Measurements from ENCODE around the gene HIPK2.

The HIPK2 gene

GRCh38 chr7:139645572-139646523, 131.9 kb downstream of the HIPK2 start:
- DNase-seq, result peak; percentile 78

GRCh38 chr7:139643951-139644585, 133.7 kb downstream of the HIPK2 start:
- no peak for DNase-seq

GRCh38 chr7:139642283-139642682, 135.5 kb downstream of the HIPK2 start:
- DNase-seq, result no peak

- no peak for DNase-seq
These were observed 136.3 kb downstream of the HIPK2 start for GRCh38 chr7:139641337-139641992.

DNA sequence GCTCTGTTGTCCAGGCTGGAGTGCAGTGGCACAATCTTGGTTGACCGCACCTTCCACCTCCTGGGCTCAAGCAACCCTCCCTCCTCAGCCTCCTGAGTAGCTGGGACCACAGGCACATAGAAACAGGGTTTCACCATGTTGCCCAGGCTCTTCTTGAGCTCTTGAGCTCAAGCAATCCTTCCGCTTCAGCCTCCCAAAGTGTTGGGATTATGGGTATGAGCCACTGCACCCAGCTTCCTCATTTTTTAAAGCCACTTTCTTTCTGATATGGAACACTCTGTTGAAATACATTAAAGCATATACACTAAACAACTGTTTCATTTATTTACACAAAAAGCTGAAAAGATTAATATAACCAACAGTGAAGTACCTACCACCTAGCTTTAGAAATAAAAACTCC, 137.1 kb downstream of the HIPK2 start:
- DNase-seq, result no peak

DNA sequence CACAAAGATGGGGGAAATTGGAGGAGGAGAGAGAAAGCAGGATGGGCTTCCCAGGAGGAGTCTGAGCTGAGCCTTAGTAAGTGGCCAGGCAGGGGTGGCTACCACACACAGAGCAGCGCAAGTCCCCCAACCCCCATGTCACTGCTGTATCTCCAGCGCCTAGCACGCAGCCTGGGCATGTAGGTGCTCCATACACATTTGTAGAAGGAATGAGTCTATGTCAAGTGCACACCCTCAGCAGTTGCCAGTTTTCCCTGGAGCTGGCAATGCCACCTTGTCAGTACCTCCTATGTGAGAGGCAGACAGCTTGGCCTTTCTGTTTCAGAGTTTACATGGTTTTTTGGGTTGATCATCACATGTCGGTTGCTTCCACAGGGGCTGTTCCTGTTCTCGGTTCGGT, 138.2 kb downstream of the HIPK2 start:
- no peak for DNase-seq

DNA sequence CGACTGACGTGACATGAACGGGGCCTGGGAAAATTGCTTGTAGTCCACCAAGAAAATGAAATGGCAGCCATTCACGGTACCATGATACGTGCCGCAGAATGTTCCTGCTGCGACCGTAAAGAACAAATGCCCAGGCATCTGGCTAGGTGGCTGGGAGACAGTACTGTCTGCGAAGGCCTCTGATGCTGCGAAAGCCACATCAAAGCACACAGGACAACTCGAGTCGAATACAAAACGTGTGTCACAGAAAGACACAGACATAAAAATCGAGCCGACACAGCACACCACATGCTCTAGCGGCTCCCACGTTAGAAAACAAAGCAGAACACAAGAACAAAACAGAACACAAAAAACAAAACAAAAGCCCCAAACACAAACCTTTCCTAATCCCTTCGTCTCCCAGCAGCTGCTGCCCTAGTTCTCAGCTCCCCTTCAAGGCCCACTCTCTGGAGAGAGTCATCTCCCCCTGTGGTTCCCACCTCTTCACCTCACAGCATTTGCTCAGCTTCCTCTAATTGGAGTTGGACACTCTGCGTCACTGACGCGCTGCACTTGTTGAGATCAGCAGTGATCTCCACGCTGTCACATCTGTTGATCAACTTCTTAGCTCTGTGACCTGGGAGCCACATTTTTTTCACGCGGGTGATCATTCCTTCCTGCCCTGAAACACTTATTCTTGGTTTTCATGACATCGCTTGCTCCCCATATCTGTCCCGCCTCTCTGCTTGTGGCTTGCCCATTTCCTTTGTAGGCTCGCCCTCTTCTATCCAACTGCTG, 142.1 kb downstream of the HIPK2 start:
- DNase-seq, result no peak

DNA sequence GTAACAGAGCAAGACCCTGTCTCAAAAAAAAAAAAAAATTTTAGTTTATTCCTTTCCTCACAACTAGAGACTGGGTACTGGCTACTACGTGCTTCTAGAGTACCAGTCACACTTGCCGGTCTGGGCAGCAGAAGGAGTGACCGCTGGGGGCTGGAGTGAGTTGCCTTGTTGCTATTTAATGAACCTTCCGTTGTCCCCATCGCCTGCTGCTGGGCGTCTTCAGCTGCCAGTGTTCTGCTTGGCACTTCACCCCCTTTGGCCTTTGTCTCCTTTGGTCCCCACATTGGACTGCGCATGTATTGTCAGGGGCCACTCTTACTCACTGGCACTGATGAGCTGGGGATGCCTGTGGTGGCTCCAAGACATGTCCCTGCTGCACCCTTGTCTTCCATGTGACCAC, 143.7 kb downstream of the HIPK2 start:
- DNase-seq, result no peak

GRCh38 chr7:139631520-139632031, 146.2 kb downstream of the HIPK2 start:
- DNase-seq, result no peak

GRCh38 chr7:139630643-139631519, 146.9 kb downstream of the HIPK2 start:
- DNase-seq, result no peak

GRCh38 chr7:139629392-139630082, 148.3 kb downstream of the HIPK2 start:
- DNase-seq, result no peak

- no peak for DNase-seq
These were observed 150.0 kb downstream of the HIPK2 start for GRCh38 chr7:139627831-139628230.

DNA sequence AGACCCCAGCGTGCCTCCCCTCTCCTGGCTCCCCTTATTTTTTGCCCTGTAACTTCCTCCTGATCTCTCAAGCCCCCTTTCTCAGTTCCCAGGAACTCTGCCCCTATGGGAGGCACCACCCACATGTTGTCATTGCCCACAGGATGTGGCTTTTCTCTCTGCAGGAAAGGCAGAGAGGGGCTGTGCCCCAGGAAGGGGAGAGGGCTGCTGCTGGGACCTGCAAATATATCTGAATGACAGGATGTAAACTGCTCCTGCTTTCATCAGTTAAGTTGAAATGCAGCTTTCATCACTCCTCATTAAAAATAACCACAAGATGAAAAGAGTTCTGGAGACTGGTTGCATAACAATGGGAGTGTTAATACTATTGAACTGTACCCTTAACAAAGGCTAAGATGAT, 151.0 kb downstream of the HIPK2 start:
- DNase-seq, result no peak

GRCh38 chr7:139623518-139623917, 154.3 kb downstream of the HIPK2 start:
- no peak for DNase-seq

DNA sequence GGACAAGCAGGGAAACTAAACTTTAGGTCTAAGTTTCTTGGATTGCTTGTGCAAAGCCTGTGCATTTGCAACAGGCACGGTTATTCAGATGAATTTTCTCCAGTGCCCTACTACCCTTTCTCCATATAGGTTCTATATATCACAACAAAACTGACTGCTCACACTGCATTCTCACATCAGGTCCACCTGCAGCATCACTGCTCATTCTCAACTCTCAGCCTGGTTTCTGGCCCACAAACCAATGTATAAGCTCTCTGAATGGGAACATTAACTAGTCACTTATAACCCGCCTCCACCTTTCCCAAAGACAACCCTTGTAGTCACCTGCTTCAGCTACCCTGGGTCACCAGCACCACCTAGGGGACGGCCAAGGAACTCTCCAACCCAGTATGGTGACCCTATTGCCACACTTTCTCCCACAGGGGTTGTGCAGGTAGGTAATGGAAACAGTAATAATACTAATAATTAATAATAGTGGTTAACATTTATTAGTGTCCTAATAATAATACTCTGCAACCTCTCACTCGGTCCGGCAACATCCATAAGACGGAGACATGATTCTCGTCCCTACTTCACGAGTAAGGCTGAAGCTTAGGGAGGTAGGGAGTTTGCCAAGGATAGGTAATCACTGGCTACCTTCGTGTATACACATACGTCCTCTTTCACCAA, 157.0 kb downstream of the HIPK2 start:
- no peak for DNase-seq

DNA sequence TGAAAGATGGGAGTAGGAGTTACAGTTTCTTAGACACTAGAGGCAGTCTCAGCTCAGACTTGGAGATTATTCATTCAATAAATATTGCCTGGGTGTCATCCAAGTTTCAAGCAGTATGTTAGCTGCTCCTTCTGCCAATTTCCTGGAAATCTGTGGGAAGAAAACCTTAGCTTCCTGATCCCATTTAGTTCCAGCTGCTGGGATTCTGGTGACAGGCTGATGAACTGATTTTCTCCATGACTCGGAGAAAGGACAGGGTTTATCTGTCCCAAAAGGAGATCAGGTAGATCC, 158.5 kb downstream of the HIPK2 start:
- peak; percentile 82 for DNase-seq

DNA sequence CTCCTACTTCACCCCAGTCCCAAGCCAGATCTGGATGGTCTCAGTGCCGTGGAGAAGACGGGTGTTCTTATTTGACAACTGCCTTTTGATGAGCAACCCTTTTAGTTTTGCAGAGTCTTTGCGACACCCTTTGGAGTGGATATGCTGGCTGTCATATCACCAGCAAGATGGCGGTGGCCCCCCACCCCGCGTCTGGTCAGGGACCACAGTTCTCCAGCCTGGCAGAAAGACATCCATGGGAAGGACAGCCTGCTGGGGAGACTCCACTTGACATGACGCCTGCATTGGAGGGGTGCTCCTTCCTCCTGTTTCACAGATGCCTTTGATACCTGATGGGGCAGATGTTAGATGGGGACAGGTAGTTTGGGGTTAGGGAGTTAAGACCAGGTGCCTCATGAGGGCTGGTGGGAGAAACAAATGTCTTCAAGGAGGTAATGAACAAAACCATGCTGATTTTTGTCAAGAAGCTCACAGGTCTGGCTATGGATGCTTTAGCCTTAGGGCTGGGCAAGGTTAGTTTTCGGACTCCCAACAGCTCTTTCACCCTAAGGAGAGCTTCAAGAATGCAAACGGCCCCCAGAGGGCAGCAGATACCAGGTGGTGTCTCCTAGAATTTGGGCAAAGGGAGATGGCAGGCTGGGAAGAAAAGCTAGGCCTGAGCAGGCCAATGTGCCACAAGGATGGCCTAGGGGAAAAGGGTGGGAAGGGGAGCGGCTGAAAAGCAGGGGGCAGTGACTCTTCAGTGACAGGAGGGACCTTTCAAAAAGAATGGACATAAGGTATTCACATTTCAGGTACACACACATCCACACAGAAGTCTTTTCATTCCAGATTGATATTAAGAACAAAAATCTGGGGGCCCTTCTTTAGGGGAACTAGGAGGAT, 159.1 kb downstream of the HIPK2 start:
- DNase-seq, result peak; percentile 44

- DNase-seq, result no peak
These were observed 160.7 kb downstream of the HIPK2 start for GRCh38 chr7:139617074-139617473.

DNA sequence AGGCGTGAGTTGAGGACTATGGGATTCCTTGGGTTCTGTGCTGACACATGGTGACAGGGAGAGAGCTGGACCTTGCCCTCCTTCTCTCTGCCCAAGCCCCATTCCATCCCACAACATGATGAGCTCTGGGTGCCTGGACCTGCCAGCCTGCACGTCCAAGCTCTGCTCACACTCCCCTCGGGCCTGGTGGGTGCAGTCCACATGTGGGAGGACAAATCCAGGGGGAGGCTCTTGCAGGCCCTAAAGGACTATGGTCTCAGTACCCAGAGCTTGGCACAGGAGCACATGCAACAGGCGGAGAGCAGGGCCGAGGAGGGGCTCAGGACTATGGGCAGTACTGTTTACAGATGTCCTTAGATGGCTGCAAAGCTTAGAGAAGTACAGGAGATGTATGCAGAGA, 162.9 kb downstream of the HIPK2 start:
- no peak for DNase-seq

DNA sequence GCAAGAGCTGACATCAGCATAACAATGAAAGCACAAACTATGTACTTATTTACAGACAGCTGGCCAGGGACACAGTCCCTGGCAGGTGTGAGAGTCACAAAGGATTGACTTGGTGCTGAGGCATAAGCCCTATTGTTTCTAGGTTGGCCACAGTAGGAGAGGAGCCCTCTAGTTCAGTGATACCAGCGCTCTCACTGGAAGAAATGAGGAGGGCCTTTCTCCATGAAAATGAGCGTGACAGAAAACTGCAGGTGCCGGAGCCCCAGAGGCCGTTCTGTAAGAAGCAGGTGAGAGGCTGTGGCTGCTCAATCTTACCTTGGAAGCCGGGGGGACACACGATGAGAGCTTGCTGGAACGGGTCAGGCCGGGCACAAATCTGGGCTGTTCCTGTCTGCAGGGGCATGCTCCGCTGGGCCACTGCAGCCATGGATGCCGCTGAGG, 163.8 kb downstream of the HIPK2 start:
- DNase-seq, result no peak
